ENCODE results near the gene WNT1. TPM values are rescaled to one million over a fixed set of nuclear protein-coding genes. Genes with fewer than 3 reads are reported as not detected.

WNT1 gene
- total RNA-seq, 1 donor from 2014 or later, result not detected

- no peak for TF ChIP-seq EZH2phosphoT487 (IDR thresholded peaks at IDR 0.05)
- TF ChIP-seq CTCF (IDR thresholded peaks at IDR 0.05), result no peak
- no peak for TF ChIP-seq EZH2 (IDR thresholded peaks at IDR 0.05)
- H3K36me3 ChIP-seq, result no peaks in the 10 kb centered on the region
- no peak for DNase-seq (ENCODE audit: low spot score)
- no peaks in the 10 kb centered on the region for H3K27me3 Mint-ChIP-seq (ENCODE audit: insufficient read depth, low read depth)
- no peaks in the 10 kb centered on the region for H3K9me3 ChIP-seq (ENCODE audit: low read depth)
- H3K4me3 Mint-ChIP-seq, result no peak overlapping the region
- no peaks in the 10 kb centered on the region for H3K27me3 ChIP-seq
- H3K9me3 Mint-ChIP-seq, result no peaks in the 10 kb centered on the region
- H3F3A ChIP-seq (ENCODE audit: low read depth), result peaks cover 17% of the 10 kb centered on the region
- H3K4me1 Mint-ChIP-seq, result no peaks in the 10 kb centered on the region
- H3K4me1 ChIP-seq, result no peaks in the 10 kb centered on the region
- H3K4me2 ChIP-seq, result no peak overlapping the region
- H3K4me3 ChIP-seq, result no peak overlapping the region
- H3K27ac ChIP-seq, result no peak overlapping the region
- H3K79me2 ChIP-seq (ENCODE audit: low read depth), result peaks cover 52% of the 10 kb centered on the region
- H4K20me1 ChIP-seq (ENCODE audit: low read depth), result peaks cover 86% of the 10 kb centered on the region
- H2AFZ ChIP-seq (replicated peaks), result no peak overlapping the region
- H3K27ac Mint-ChIP-seq, result no peak overlapping the region
- no peak overlapping the region for H3K9ac ChIP-seq
- H3K36me3 Mint-ChIP-seq, result peaks cover 18% of the 10 kb centered on the region
Measured at GRCh38 chr12:48940181-48940580, 37.9 kb upstream of the WNT1 start.

DNA sequence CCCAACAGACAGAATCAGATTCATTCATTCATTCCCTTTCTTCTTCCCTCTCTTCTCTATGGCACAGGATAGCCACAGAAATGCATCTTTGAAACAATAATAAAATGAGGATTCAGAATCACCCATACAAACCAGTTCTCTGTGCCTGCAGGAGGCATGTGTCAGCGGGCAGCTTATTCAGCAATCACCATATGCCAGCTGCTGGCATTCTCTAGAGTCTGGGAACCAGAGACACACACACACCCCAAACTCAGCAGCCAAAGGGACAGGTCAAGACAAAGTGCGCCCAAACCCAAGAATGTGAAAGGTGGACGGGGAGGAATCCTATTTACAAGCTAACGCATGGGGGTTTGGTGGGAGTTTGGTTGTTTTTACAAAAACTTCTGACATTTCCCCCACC lies 34.9 kb upstream of the WNT1 start:
- Histone ChIP-seq H3K4me3 (no peak overlapping the region), H3K79me2 (ENCODE audit: low read depth) (peaks cover 75% of the 10 kb centered on the region), H3K27me3 (no peaks in the 10 kb centered on the region), H3K27ac (no peak overlapping the region), H3K4me2 (no peak overlapping the region), H4K20me1 (ENCODE audit: low read depth) (peaks cover 88% of the 10 kb centered on the region), H3K9me3 (ENCODE audit: low read depth) (no peaks in the 10 kb centered on the region), H3F3A (ENCODE audit: low read depth) (peaks cover 3% of the 10 kb centered on the region), H3K4me1 (no peaks in the 10 kb centered on the region), H3K9ac (peak overlapping the region; percentile 1), H3K36me3 (no peaks in the 10 kb centered on the region), H2AFZ (replicated peaks) (no peak overlapping the region)
- no peaks in the 10 kb centered on the region for H3K9me3 Mint-ChIP-seq
- no peaks in the 10 kb centered on the region for H3K4me1 Mint-ChIP-seq
- TF ChIP-seq EZH2phosphoT487 (IDR thresholded peaks at IDR 0.05), result no peak
- no peak for TF ChIP-seq EZH2 (IDR thresholded peaks at IDR 0.05)
- no peak for TF ChIP-seq CTCF (IDR thresholded peaks at IDR 0.05)
- no peak overlapping the region for H3K4me3 Mint-ChIP-seq
- DNase-seq (ENCODE audit: low spot score), result no peak
- H3K27ac Mint-ChIP-seq, result no peak overlapping the region
- H3K27me3 Mint-ChIP-seq (ENCODE audit: insufficient read depth, low read depth), result no peaks in the 10 kb centered on the region
- peaks cover 16% of the 10 kb centered on the region for H3K36me3 Mint-ChIP-seq

DNA sequence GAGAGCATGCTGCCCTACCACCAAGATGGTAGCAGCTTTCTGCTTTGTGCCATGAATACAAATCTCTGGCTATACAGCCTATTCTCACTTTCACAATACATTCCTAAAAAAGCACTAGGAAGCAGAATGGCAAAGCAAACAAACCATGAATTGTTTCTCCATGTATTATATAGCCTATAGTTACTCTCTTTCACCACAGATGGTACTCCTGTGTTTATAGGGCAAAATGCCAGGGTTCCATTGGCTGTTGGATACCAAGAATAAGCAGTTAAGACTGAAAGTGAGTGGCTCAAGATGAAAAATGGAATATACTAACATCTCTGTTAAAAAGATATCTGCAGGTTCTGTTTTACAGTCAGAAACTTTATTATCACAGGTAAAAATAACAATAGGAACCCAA lies 31.9 kb upstream of the WNT1 start:
- H3K27me3 ChIP-seq, result no peaks in the 10 kb centered on the region
- no peak overlapping the region for H2AFZ ChIP-seq (replicated peaks)
- TF ChIP-seq CTCF (IDR thresholded peaks at IDR 0.05) (no peak), EZH2phosphoT487 (IDR thresholded peaks at IDR 0.05) (no peak), EZH2 (IDR thresholded peaks at IDR 0.05) (no peak)
- no peak for DNase-seq (ENCODE audit: low spot score)
- no peak overlapping the region for H3K4me2 ChIP-seq
- H3K4me1 ChIP-seq, result no peaks in the 10 kb centered on the region
- H3K9me3 Mint-ChIP-seq, result no peaks in the 10 kb centered on the region
- H3K4me3 ChIP-seq, result no peak overlapping the region
- peaks cover 98% of the 10 kb centered on the region for H3K79me2 ChIP-seq (ENCODE audit: low read depth)
- no peaks in the 10 kb centered on the region for H3F3A ChIP-seq (ENCODE audit: low read depth)
- H3K9ac ChIP-seq, result no peak overlapping the region
- H3K4me3 Mint-ChIP-seq, result no peak overlapping the region
- no peak overlapping the region for H3K27ac ChIP-seq
- H3K36me3 Mint-ChIP-seq, result peaks cover 10% of the 10 kb centered on the region
- H3K4me1 Mint-ChIP-seq, result no peaks in the 10 kb centered on the region
- H4K20me1 ChIP-seq (ENCODE audit: low read depth), result peaks cover 99% of the 10 kb centered on the region
- no peaks in the 10 kb centered on the region for H3K36me3 ChIP-seq
- H3K27me3 Mint-ChIP-seq (ENCODE audit: insufficient read depth, low read depth), result no peaks in the 10 kb centered on the region
- H3K27ac Mint-ChIP-seq, result no peak overlapping the region
- no peaks in the 10 kb centered on the region for H3K9me3 ChIP-seq (ENCODE audit: low read depth)
